Liver (tissue), 9 donors: Measurements from ENCODE around the gene SFXN5. TPM values are rescaled to one million over a fixed set of nuclear protein-coding genes. Genes with fewer than 3 reads are reported as not detected.

ENCODE experiments used
- DNase-seq: peaks from one replicate; pipeline ENCODE4 v3.0.0-alpha.2; 2017; ENCODE audit warnings: low spot score
- H3K27ac ChIP-seq, 2 donors: one replicate each; pipeline ENCODE4 v1.7.0; 2013; ENCODE audit warnings: inconsistent platforms in 2 of 2, low read length in 2 of 2, control low read depth in 1 of 2, low read depth in 1 of 2, mild to moderate bottlenecking in 1 of 2
- H3K27me3 ChIP-seq, 4 donors: one replicate each; pipeline versions ENCODE4 v1.6.1 to v1.7.0; 2013; ENCODE audit warnings: low read length in 3 of 4, inconsistent platforms in 1 of 4, mild to moderate bottlenecking in 1 of 4, moderate library complexity in 1 of 4; ENCODE audit not compliant: control insufficient read depth in 4 of 4, insufficient read depth in 4 of 4
- H3K36me3 ChIP-seq, 4 donors: one replicate each; pipeline versions ENCODE4 v1.6.1 to v1.7.0; 2013; ENCODE audit warnings: low read length in 3 of 4, mild to moderate bottlenecking in 3 of 4, low read depth in 1 of 4, moderate library complexity in 1 of 4; ENCODE audit not compliant: control insufficient read depth in 4 of 4, insufficient read depth in 3 of 4
- H3K4me1 ChIP-seq, 4 donors: one replicate each; pipeline versions ENCODE4 v1.6.1 to v1.7.0; 2013; ENCODE audit warnings: low read length in 3 of 4, mild to moderate bottlenecking in 3 of 4, moderate library complexity in 1 of 4; ENCODE audit not compliant: control insufficient read depth in 4 of 4, insufficient read depth in 4 of 4
- H3K4me3 ChIP-seq, 3 donors: one replicate each; pipeline versions ENCODE4 v1.6.1 to v1.7.0; 2013; ENCODE audit warnings: low read length in 3 of 3, control low read depth in 1 of 3, low read depth in 1 of 3, mild to moderate bottlenecking in 1 of 3
- H3K9ac ChIP-seq, 2 donors: one replicate each; pipeline ENCODE4 v1.7.0; 2013; ENCODE audit warnings: low read length in 2 of 2, mild to moderate bottlenecking in 2 of 2, moderate library complexity in 2 of 2, control low read depth in 1 of 2, low read depth in 1 of 2
- H3K9me3 ChIP-seq, 4 donors: one replicate each; pipeline versions ENCODE4 v1.6.1 to v1.7.0; 2013; ENCODE audit warnings: low read length in 3 of 4; ENCODE audit not compliant: control insufficient read depth in 4 of 4
- EGR1 ChIP-seq, 2 donors: IDR thresholded peaks; 2 replicates each; pipeline ENCODE4 v1.6.1; 2016 to 2018; ENCODE audit warnings: antibody characterized with exemption in 2 of 2, low read depth in 2 of 2
- FOXA1 ChIP-seq: IDR thresholded peaks from 2 replicates; pipeline ENCODE4 v1.6.1; 2016; ENCODE audit warnings: antibody characterized with exemption
- FOXA2 ChIP-seq: IDR thresholded peaks from 2 replicates; pipeline ENCODE4 v1.6.1; 2016; ENCODE audit warnings: antibody characterized with exemption
- HNF4A ChIP-seq, 2 donors: conservative IDR thresholded peaks; 2 replicates each; pipeline ENCODE4 v1.6.1; 2016; ENCODE audit warnings: antibody characterized with exemption in 2 of 2, mild to moderate bottlenecking in 2 of 2
- HNF4G ChIP-seq: IDR thresholded peaks from 2 replicates; pipeline ENCODE4 v1.6.1; 2016; ENCODE audit warnings: antibody characterized with exemption
- JUND ChIP-seq, 2 donors: IDR thresholded peaks; 2 replicates each; pipeline ENCODE4 v1.6.1; 2016; ENCODE audit warnings: antibody characterized with exemption in 2 of 2
- NR2F2 ChIP-seq: IDR thresholded peaks from 2 replicates; pipeline ENCODE4 v1.6.1; 2016; ENCODE audit warnings: antibody characterized with exemption
- SP1 ChIP-seq: IDR thresholded peaks from 2 replicates; pipeline ENCODE4 v1.6.1; 2018; ENCODE audit warnings: antibody characterized with exemption, mild to moderate bottlenecking
- YY1 ChIP-seq: IDR thresholded peaks from 2 replicates; pipeline ENCODE4 v1.6.1; 2016; ENCODE audit warnings: antibody characterized with exemption, mild to moderate bottlenecking
- WGBS: extraction: QIAGEN DNeasy Blood & Tissue Kit; methylation state at CpG from one replicate; pipeline ENCODE4 v1.1.7; 2013; 5-methylcytosine and 5-hydroxymethylcytosine counted together
- polyA plus RNA-seq, 2 donors: library from polyadenylated mRNA; stranded (reverse) in 1 of 2; unstranded in 1 of 2; fragments of 200-250 nt in 1 of 2; fragments of >200 nt in 1 of 2; fragmentation: Nextera tagmentation in 1 of 2; extraction: Ambion mirVana in 1 of 2; gene quantifications; one replicate each; pipeline versions ENCODE4 v1.2.1 to v1.2.3, GENCODE V29; 2013 to 2015
- total RNA-seq, 2 donors: library from RNA; depleted of rRNA; stranded (reverse); fragments of >200 nt; gene quantifications; one replicate each; pipeline ENCODE4 v1.2.3, GENCODE V29; 2014
- TF ChIP-seq, protein P1 (sequence below): IDR thresholded peaks from 2 replicates; pipeline ENCODE4 v1.6.1; 2016; ENCODE audit warnings: antibody characterized with exemption, mild to moderate bottlenecking
- TF ChIP-seq, protein P2 (sequence below): IDR thresholded peaks from 2 replicates; pipeline ENCODE4 v1.6.1; 2016; ENCODE audit warnings: antibody characterized with exemption
- TF ChIP-seq, protein P3 (sequence below): fragments of 150-350 bp; IDR thresholded peaks from 2 replicates; pipeline ENCODE4 v1.5.1; 2017; ENCODE audit warnings: improper control_type of control experiment, low read depth, low read length; ENCODE audit not compliant: missing input control
- donor health status: healthy.
- donor health status: healthy.
- donor health status: healthy.
- donor health status: healthy.
- donor health status: healthy.

Gene SFXN5
- total and polyA plus RNA-seq, 4 donors, result 23.3 to 58.2 (median 29.5) TPM

DNA sequence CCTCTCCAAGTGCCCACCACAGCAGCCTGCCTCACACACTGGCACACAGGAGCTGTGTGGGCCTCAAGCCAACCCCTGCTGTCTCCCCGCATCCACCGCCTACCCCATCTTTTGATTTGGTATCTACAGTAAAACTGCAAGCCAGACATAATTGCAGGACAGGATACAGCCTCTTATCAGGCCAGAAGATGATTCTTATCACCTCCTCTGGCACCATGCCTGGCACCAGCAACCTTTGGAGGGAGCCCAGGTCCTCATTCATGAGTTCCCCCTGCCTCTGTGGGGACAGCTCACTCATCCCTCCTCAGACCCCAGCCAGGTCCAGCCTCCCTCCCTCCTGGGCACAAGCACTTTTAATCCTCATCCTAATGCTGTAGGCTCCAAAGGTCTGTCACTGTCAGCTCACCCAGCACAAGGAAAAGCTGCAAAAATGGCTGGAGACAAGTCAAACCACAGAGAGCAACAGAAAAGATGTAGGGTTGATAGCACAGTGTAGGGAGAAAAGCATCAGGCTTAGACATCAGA lies 31.6 kb upstream of the SFXN5 start:
- H3K9ac ChIP-seq, result no peak overlapping the region
- H3K27me3 ChIP-seq, result no peaks in the 10 kb centered on the region
- no peaks in the 10 kb centered on the region for H3K36me3 ChIP-seq
- H3K9me3 ChIP-seq, result no peaks in the 10 kb centered on the region
- 71% methylated on average over 2 of the region's 2 CpGs for WGBS
- H3K4me3 ChIP-seq, result no peak overlapping the region
- no peak for DNase-seq
- no peaks in the 10 kb centered on the region for H3K4me1 ChIP-seq
- no peak overlapping the region for H3K27ac ChIP-seq
- no peak for TF ChIP-seq FOXA2
- TF ChIP-seq NR2F2, result no peak
- no peak for TF ChIP-seq SP1
- TF ChIP-seq HNF4A (conservative IDR thresholded peaks at IDR 0.05), result no peak
- TF ChIP-seq, protein P1, sequence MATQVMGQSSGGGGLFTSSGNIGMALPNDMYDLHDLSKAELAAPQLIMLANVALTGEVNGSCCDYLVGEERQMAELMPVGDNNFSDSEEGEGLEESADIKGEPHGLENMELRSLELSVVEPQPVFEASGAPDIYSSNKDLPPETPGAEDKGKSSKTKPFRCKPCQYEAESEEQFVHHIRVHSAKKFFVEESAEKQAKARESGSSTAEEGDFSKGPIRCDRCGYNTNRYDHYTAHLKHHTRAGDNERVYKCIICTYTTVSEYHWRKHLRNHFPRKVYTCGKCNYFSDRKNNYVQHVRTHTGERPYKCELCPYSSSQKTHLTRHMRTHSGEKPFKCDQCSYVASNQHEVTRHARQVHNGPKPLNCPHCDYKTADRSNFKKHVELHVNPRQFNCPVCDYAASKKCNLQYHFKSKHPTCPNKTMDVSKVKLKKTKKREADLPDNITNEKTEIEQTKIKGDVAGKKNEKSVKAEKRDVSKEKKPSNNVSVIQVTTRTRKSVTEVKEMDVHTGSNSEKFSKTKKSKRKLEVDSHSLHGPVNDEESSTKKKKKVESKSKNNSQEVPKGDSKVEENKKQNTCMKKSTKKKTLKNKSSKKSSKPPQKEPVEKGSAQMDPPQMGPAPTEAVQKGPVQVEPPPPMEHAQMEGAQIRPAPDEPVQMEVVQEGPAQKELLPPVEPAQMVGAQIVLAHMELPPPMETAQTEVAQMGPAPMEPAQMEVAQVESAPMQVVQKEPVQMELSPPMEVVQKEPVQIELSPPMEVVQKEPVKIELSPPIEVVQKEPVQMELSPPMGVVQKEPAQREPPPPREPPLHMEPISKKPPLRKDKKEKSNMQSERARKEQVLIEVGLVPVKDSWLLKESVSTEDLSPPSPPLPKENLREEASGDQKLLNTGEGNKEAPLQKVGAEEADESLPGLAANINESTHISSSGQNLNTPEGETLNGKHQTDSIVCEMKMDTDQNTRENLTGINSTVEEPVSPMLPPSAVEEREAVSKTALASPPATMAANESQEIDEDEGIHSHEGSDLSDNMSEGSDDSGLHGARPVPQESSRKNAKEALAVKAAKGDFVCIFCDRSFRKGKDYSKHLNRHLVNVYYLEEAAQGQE, result no peak
- TF ChIP-seq EGR1 (IDR thresholded peaks at IDR 0.05; ENCODE audit: low read depth in 2 of 2), result no peak
- TF ChIP-seq, protein P2, sequence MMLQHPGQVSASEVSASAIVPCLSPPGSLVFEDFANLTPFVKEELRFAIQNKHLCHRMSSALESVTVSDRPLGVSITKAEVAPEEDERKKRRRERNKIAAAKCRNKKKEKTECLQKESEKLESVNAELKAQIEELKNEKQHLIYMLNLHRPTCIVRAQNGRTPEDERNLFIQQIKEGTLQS, result no peak

DNA sequence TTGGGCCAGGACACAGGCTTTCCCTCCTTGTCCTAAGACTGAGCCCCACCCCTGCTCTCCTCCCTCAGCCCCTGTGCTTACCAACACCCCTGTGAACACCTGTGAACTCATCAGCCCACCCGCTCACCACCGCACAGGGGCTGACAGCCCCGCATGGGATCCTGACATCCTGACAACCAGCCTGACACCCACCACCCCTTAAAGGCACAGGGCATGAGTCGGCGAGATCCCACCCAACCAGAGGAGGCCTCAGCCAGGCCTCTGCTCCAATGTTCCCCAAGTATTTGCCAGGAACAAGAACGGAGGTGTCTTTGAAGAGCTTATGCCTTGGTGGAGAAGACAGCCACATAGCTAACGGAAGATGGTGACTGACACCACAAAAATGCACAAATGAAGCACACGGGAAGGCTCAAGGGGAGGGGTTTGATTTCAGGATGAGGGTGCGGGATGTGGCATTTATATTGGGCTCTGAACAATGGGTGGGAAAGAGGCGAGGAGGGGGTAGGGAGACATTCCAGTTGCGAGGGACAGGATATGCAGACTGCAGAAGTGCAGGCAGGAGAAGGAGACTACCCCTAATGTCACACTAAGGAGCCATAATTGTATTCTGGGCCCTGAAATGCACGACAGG lies 30.2 kb upstream of the SFXN5 start:
- Histone ChIP-seq H3K27ac (no peak overlapping the region), H3K27me3 (no peaks in the 10 kb centered on the region), H3K36me3 (no peaks in the 10 kb centered on the region), H3K9me3 (no peaks in the 10 kb centered on the region), H3K4me3 (no peak overlapping the region), H3K9ac (no peak overlapping the region), H3K4me1 (no peaks in the 10 kb centered on the region)
- TF ChIP-seq, protein P1, result no peak
- TF ChIP-seq JUND (IDR thresholded peaks at IDR 0.05) (no peak), FOXA1 (no peak), HNF4A (conservative IDR thresholded peaks at IDR 0.05) (no peak), YY1 (no peak), NR2F2 (no peak), HNF4G (no peak)
- TF ChIP-seq, protein P2, result no peak
- TF ChIP-seq, protein P3, sequence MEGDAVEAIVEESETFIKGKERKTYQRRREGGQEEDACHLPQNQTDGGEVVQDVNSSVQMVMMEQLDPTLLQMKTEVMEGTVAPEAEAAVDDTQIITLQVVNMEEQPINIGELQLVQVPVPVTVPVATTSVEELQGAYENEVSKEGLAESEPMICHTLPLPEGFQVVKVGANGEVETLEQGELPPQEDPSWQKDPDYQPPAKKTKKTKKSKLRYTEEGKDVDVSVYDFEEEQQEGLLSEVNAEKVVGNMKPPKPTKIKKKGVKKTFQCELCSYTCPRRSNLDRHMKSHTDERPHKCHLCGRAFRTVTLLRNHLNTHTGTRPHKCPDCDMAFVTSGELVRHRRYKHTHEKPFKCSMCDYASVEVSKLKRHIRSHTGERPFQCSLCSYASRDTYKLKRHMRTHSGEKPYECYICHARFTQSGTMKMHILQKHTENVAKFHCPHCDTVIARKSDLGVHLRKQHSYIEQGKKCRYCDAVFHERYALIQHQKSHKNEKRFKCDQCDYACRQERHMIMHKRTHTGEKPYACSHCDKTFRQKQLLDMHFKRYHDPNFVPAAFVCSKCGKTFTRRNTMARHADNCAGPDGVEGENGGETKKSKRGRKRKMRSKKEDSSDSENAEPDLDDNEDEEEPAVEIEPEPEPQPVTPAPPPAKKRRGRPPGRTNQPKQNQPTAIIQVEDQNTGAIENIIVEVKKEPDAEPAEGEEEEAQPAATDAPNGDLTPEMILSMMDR, result no peak
- DNase-seq, result no peak
- 93% methylated on average over 12 of the region's 12 CpGs for WGBS
